HG03442 (cell line): ENCODE measurements around the gene LRRK1.

ENCODE experiments used
- ATAC-seq: cut with Tn5 transposase; IDR thresholded peaks from one replicate; pipeline ENCODE4 v1.9.1; 2021; ENCODE audit warnings: mild to moderate bottlenecking, moderate library complexity; ENCODE audit not compliant: unreplicated experiment

The LRRK1 gene

GRCh38 chr15:100968050-100968966, 49.2 kb downstream of the LRRK1 start:
- ATAC-seq, result no peak

- ATAC-seq, result no peak
These were observed 53.8 kb downstream of the LRRK1 start for GRCh38 chr15:100972975-100973350.

- ATAC-seq, result no peak
These were observed 54.4 kb downstream of the LRRK1 start for GRCh38 chr15:100973351-100974111.

GRCh38 chr15:100975043-100975442, 55.9 kb downstream of the LRRK1 start:
- ATAC-seq, result no peak

- no peak for ATAC-seq
These were observed 61.4 kb downstream of the LRRK1 start for GRCh38 chr15:100980410-100981046.

GRCh38 chr15:100981086-100981485, 61.9 kb downstream of the LRRK1 start:
- ATAC-seq, result no peak

GRCh38 chr15:100983221-100983620, 64.1 kb downstream of the LRRK1 start:
- no peak for ATAC-seq

GRCh38 chr15:100985401-100985800, 66.2 kb downstream of the LRRK1 start:
- no peak for ATAC-seq

- no peak for ATAC-seq
These were observed 67.2 kb downstream of the LRRK1 start for GRCh38 chr15:100986158-100986896.

GRCh38 chr15:100987143-100987542, 68.0 kb downstream of the LRRK1 start:
- ATAC-seq, result no peak

GRCh38 chr15:100988297-100988696, 69.1 kb downstream of the LRRK1 start:
- ATAC-seq, result no peak

- ATAC-seq, result no peak
These were observed 69.7 kb downstream of the LRRK1 start for GRCh38 chr15:100988857-100989256.

- no peak for ATAC-seq
These were observed 75.7 kb downstream of the LRRK1 start for GRCh38 chr15:100994597-100995446.

GRCh38 chr15:100995471-100996430, 76.6 kb downstream of the LRRK1 start:
- no peak for ATAC-seq

- ATAC-seq, result no peak
These were observed 78.3 kb downstream of the LRRK1 start for GRCh38 chr15:100997442-100997841.

GRCh38 chr15:100998630-100999029, 79.5 kb downstream of the LRRK1 start:
- ATAC-seq, result no peak

- ATAC-seq, result no peak
These were observed 80.2 kb downstream of the LRRK1 start for GRCh38 chr15:100999369-100999768.

- no peak for ATAC-seq
These were observed 81.1 kb downstream of the LRRK1 start for GRCh38 chr15:101000271-101000681.

GRCh38 chr15:101001056-101001455, 81.9 kb downstream of the LRRK1 start:
- ATAC-seq, result no peak
